B cell (primary cell): ENCODE measurements around the gene IQCC. TPM values are rescaled to one million over a fixed set of nuclear protein-coding genes. Genes with fewer than 3 reads are reported as not detected.
A peak's percentile ranks its signal among the peaks of the same experiment; 100 is the strongest.

Experiments
- ATAC-seq: fragments of 200-7000 bp; cut with Tn5 transposase; one replicate; pipeline ENCODE4 v1.10.0; 2021; ENCODE audit warnings: low read depth, mild to moderate bottlenecking, moderate number of reproducible peaks, moderate library complexity
- CTCF ChIA-PET: fragments of 350-600 bp; sonication (Branson Sonifier 250); formaldehyde crosslinking; loops from one replicate; lab custom pipeline; 2021; ENCODE audit warnings: antibody characterized with exemption, inconsistent platforms; lab: Charles Lee
- POLR2A ChIA-PET: fragments of 350-600 bp; sonication (Branson Sonifier 250); formaldehyde crosslinking; loops from one replicate; lab custom pipeline; 2021; ENCODE audit warnings: antibody characterized with exemption; lab: Charles Lee
- DNase-seq: peaks from one replicate; pipeline ENCODE4 v3.0.0; 2013
- H2AFZ ChIP-seq: 2 replicates; pipeline ENCODE4 v1.6.1; 2012; ENCODE audit warnings: mild to moderate bottlenecking, low read depth, low read length; ENCODE audit not compliant: insufficient read depth, poor library complexity, severe bottlenecking
- H3K27ac ChIP-seq, 2 donors: 1 replicate in 1 of 2; 2 replicates in 1 of 2; pipeline ENCODE4 v1.5.1; 2012 to 2013; ENCODE audit warnings: low read length in 2 of 2, mild to moderate bottlenecking in 2 of 2, moderate library complexity in 1 of 2
- H3K27me3 ChIP-seq, 4 experiments: fragments of 200-600 bp in 1 of 4; sonication (generic) in 1 of 4; replicated peaks in 1 of 4; 1 replicate in 2 of 4; 2 replicates in 2 of 4; pipeline versions ENCODE4 v1.6.1 to v1.7.0; 2013 to 2016; ENCODE audit warnings: low read length in 3 of 4, mild to moderate bottlenecking in 2 of 4, mixed read lengths in 1 of 4, moderate library complexity in 1 of 4; ENCODE audit not compliant: insufficient read depth in 4 of 4, control insufficient read depth in 3 of 4; ENCODE audit errors: control extremely low read depth in 1 of 4
- H3K36me3 ChIP-seq, 2 experiments: replicated peaks in 1 of 2; 1 replicate in 1 of 2; 2 replicates in 1 of 2; pipeline versions ENCODE4 v1.6.1 to v1.7.1; 2013; ENCODE audit warnings: low read length in 1 of 2; ENCODE audit not compliant: insufficient read depth in 2 of 2, control insufficient read depth in 1 of 2; ENCODE audit errors: control extremely low read depth in 1 of 2, extremely low read depth in 1 of 2
- H3K4me1 ChIP-seq, 2 donors: fragments of 200-600 bp in 1 of 2; sonication (generic) in 1 of 2; 1 replicate in 1 of 2; 2 replicates in 1 of 2; pipeline versions ENCODE4 v1.5.1 to v1.6.1; 2013 to 2017; ENCODE audit warnings: low read length in 2 of 2; ENCODE audit not compliant: control insufficient read depth in 2 of 2, insufficient read depth in 2 of 2
- H3K4me2 ChIP-seq: replicated peaks from 2 replicates; pipeline ENCODE3; 2012; ENCODE audit warnings: mild to moderate bottlenecking, low read depth, low read length; ENCODE audit not compliant: poor library complexity, severe bottlenecking
- H3K4me3 ChIP-seq, 5 experiments: fragments of 200-600 bp in 1 of 5; sonication (generic) in 1 of 5; 1 replicate in 3 of 5; 2 replicates in 2 of 5; pipeline versions ENCODE4 v1.5.1 to v1.7.0; 2011 to 2016; ENCODE audit warnings: low read length in 4 of 5, mild to moderate bottlenecking in 4 of 5, low read depth in 2 of 5, control low read depth in 1 of 5, moderate library complexity in 1 of 5; ENCODE audit not compliant: insufficient read depth in 1 of 5; ENCODE audit errors: control extremely low read depth in 1 of 5, extremely low read depth in 1 of 5
- H3K79me2 ChIP-seq: fragments of 200-600 bp; sonication (generic); one replicate; pipeline ENCODE4 v1.6.0; 2016; ENCODE audit warnings: low read length; ENCODE audit not compliant: control insufficient read depth, insufficient read depth
- H3K9ac ChIP-seq: fragments of 200-600 bp; sonication (generic); 2 replicates; pipeline ENCODE4 v1.6.1; 2017; ENCODE audit warnings: mild to moderate bottlenecking, low read length, moderate library complexity
- H3K9me3 ChIP-seq, 3 donors: one replicate each; pipeline versions ENCODE4 v1.6.1 to v1.7.1; 2013; ENCODE audit warnings: low read length in 2 of 3; ENCODE audit not compliant: control insufficient read depth in 2 of 3, insufficient read depth in 1 of 3; ENCODE audit errors: control extremely low read depth in 1 of 3
- H4K20me1 ChIP-seq: 2 replicates; pipeline ENCODE4 v1.6.0; 2012; ENCODE audit warnings: mild to moderate bottlenecking, low read length; ENCODE audit not compliant: insufficient read depth, control insufficient read depth, poor library complexity, severe bottlenecking
- H3K27ac Mint-ChIP-seq: one replicate; pipeline ENCODE4 v1.8.0; 2021; ENCODE audit warnings: mixed read lengths
- H3K27me3 Mint-ChIP-seq: one replicate; pipeline ENCODE4 v1.8.0; 2021; ENCODE audit warnings: mixed read lengths
- H3K4me1 Mint-ChIP-seq: one replicate; pipeline ENCODE4 v1.8.0; 2021; ENCODE audit warnings: mixed read lengths
- H3K4me3 Mint-ChIP-seq: one replicate; pipeline ENCODE4 v1.8.0; 2021; ENCODE audit warnings: mixed read lengths
- H3K9me3 Mint-ChIP-seq: one replicate; pipeline ENCODE4 v1.8.0; 2022; ENCODE audit warnings: mixed read lengths; ENCODE audit not compliant: insufficient read depth
- CTCF ChIP-seq: fragments of 200-600 bp; IDR thresholded peaks from one replicate; pipeline ENCODE4 v1.8.0; 2022; ENCODE audit warnings: antibody characterized with exemption, mild to moderate bottlenecking
- EZH2 ChIP-seq: IDR thresholded peaks from 2 replicates; pipeline ENCODE4 v1.6.1; 2012; ENCODE audit warnings: borderline replicate concordance, low read depth, mild to moderate bottlenecking, moderate library complexity, low read length; ENCODE audit not compliant: insufficient read depth, poor library complexity, severe bottlenecking
- WGBS: methylation state at CpG from one replicate; pipeline ENCODE4 v1.1.5; 2013; ENCODE audit warnings: missing lambda C conversion rate; ENCODE audit not compliant: insufficient coverage; 5-methylcytosine and 5-hydroxymethylcytosine counted together
- intact Hi-C: fragments of 100-400 bp; cut with micrococcal nuclease; formaldehyde crosslinking; loops from one replicate; pipeline ENCODE4 v1.10.0; 2022
- polyA plus RNA-seq: library from polyadenylated mRNA; depleted of rRNA; stranded (reverse); fragments of >200 nt; gene quantifications from 2 replicates; pipeline ENCODE4 v1.2.3, GENCODE V29; 2012
- total RNA-seq, 2 donors: library from RNA; stranded (reverse); fragments of 120-200 nt in 1 of 2; gene quantifications; 1 replicate in 1 of 2; 2 replicates in 1 of 2; pipeline versions ENCODE4 v1.2.3 to v1.2.4, GENCODE V29; 2013 to 2022

The IQCC gene
- total and polyA plus RNA-seq, 2 donors (not counting 1 experiment from before 2014, with no cell fraction given) = 2.0 to 2.1 TPM

- H3K4me2 ChIP-seq = peak overlapping the region; percentile 92
- peaks cover 0 to 2% of the 10 kb centered on the region in 2 experiments for H3K36me3 ChIP-seq
- no peaks in the 10 kb centered on the region for H3K27me3 ChIP-seq
- Mint-ChIP-seq H3K27ac (peak overlapping the region; percentile 0), H3K4me1 (peaks cover 20% of the 10 kb centered on the region), H3K4me3 (peak overlapping the region; percentile 95), H3K27me3 (no peaks in the 10 kb centered on the region), H3K9me3 (no peaks in the 10 kb centered on the region)
- no peaks in the 10 kb centered on the region for H3K79me2 ChIP-seq
- H3K9ac ChIP-seq = no peak overlapping the region
- DNase-seq (no peak), ATAC-seq (no peak)
- POLR2A ChIA-PET = interaction anchor here (0.6 to 4.3 kb wide), 4 partner anchors 10 to 53 kb away, joined by 9 to 60 read pairs (median 28); partner anchors contain the start of genes HDAC1 and LCK
- H3K4me3 ChIP-seq = no peak overlapping the region
- TF ChIP-seq EZH2 (no peak), CTCF (no peak)
- no peak overlapping the region for H3K27ac ChIP-seq
- CTCF ChIA-PET = interaction anchor here (0.5 to 8.7 kb wide), 14 partner anchors 10 to 161 kb away, joined by 3 to 118 read pairs (median 12); partner anchors contain the start of genes BSDC1, EIF3I, FAM167B and HDAC1
- intact Hi-C loops = no loop called here
- H3K4me1 ChIP-seq = peaks cover 16 to 31% of the 10 kb centered on the region in 2 donors
- H3K9me3 ChIP-seq = no peaks in the 10 kb centered on the region
- no peaks in the 10 kb centered on the region for H4K20me1 ChIP-seq
- H2AFZ ChIP-seq = no peak overlapping the region
- whole genome bisulfite sequencing = 72% methylated on average over 3 of the region's 4 CpGs
Observed at GRCh38 chr1:32239337-32239736, 33.9 kb downstream of the IQCC start.

DNA sequence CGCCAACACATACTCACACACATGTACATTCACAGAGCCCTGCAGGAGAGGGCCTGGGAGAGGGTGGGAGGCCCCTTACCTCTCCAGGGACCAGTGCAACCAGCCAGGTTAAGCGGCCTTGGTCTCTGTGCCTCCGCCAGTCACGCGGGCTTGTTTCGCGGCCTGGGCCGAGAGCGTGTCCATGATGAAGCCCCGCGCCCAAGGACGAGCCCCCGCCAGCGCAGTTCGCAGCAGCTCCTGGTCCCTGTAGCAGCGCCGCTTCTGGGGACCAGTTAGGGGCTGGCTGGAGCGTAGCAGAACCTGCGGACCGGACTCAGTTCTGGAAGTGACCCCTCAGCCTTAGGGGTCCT is 34.3 kb downstream of the IQCC start:
- H3K9ac ChIP-seq = no peak overlapping the region
- no peak overlapping the region for H3K27ac ChIP-seq
- H3K9me3 ChIP-seq = no peaks in the 10 kb centered on the region
- no peaks in the 10 kb centered on the region for H3K36me3 ChIP-seq
- H3K27me3 ChIP-seq = no peaks in the 10 kb centered on the region
- no peaks in the 10 kb centered on the region for H3K27me3 Mint-ChIP-seq
- H3K4me1 Mint-ChIP-seq = peaks cover 20% of the 10 kb centered on the region
- H2AFZ ChIP-seq = peak overlapping the region; percentile 86
- ChIA-PET POLR2A (interaction anchor here (0.6 to 4.3 kb wide), 12 partner anchors 10 to 111 kb away, joined by 4 to 60 read pairs (median 10); partner anchors contain the start of genes CCDC28B, HDAC1, LCK and MARCKSL1), CTCF (interaction anchor here (0.5 to 8.7 kb wide), 30 partner anchors 10 to 276 kb away, joined by 3 to 118 read pairs (median 6); partner anchors contain the start of genes BSDC1, EIF3I, FAM167B and FAM229A)
- no peaks in the 10 kb centered on the region for H3K79me2 ChIP-seq
- peak overlapping the region; percentile 93 for H3K27ac Mint-ChIP-seq
- H3K4me3 Mint-ChIP-seq = peak overlapping the region; percentile 95
- H3K4me1 ChIP-seq = peaks cover 16 to 31% of the 10 kb centered on the region in 2 donors
- peak overlapping the region; percentile 92 for H3K4me2 ChIP-seq
- no peaks in the 10 kb centered on the region for H4K20me1 ChIP-seq
- no peaks in the 10 kb centered on the region for H3K9me3 Mint-ChIP-seq
- intact Hi-C loops = loop anchor here (1.0 to 5.0 kb wide), 6 partner anchors 11 to 95 kb away; partner anchors contain the start of genes DCDC2B, EIF3I, IQCC and TMEM234
- peak overlapping the region in 3 of 5 experiments; percentile 69 to 77 (median 74) for H3K4me3 ChIP-seq
- DNase-seq = no peak
- TF ChIP-seq EZH2 = no peak
- TF ChIP-seq CTCF = no peak
- WGBS = 96% methylated on average over 19 of the region's 20 CpGs
- ATAC-seq = no peak
